ENCODE results near the gene MDK.

MDK gene

DNA sequence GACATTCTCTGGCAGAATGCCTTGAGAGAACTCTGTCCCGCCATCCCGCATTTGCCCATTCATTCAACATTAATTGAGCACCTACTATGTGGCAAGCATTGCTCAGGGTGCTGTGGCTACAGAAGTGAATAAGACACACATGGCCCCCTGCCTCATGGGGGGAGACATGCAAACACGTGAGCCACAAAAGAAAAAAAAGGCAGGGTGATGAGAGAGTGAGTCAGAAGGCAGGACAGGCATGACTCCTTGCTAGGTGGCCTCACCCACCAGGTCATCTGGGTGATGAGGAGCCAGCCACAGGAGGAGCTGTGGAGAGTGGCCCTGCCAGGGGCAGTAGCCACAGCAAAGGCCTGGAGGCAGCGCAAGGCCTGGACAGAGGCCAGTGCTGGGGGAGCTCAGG is 5.2 kb downstream of the MDK start:
- Histone ChIP-seq H3K4me3 (ENCODE audit: low read depth in 1 of 2, low read length in 2 of 2) (no peak overlapping the region), H3K36me3 (ENCODE audit: control insufficient read depth in 1 of 2, insufficient read depth in 2 of 2, low read length in 2 of 2) (no peaks in the 10 kb centered on the region), H3K27ac (ENCODE audit: low read length) (no peak overlapping the region), H3K27me3 (ENCODE audit: low read depth, low read length) (peaks cover 40% of the 10 kb centered on the region), H3K9me3 (ENCODE audit: control insufficient read depth in 1 of 2, low read length in 2 of 2) (no peaks in the 10 kb centered on the region), H3K4me1 (ENCODE audit: control insufficient read depth in 1 of 2, insufficient read depth in 2 of 2, low read length in 2 of 2) (peaks cover 4 to 36% of the 10 kb centered on the region in 2 donors)

GRCh38 chr11:46387456-46387855 is 6.0 kb downstream of the MDK start:
- Histone ChIP-seq H3K36me3 (ENCODE audit: control insufficient read depth in 1 of 2, insufficient read depth in 2 of 2, low read length in 2 of 2) (no peaks in the 10 kb centered on the region), H3K4me1 (ENCODE audit: control insufficient read depth in 1 of 2, insufficient read depth in 2 of 2, low read length in 2 of 2) (peaks cover 4 to 33% of the 10 kb centered on the region in 2 donors), H3K27me3 (ENCODE audit: low read depth, low read length) (peaks cover 40% of the 10 kb centered on the region), H3K4me3 (ENCODE audit: low read depth in 1 of 2, low read length in 2 of 2) (no peak overlapping the region), H3K9me3 (ENCODE audit: control insufficient read depth in 1 of 2, low read length in 2 of 2) (no peaks in the 10 kb centered on the region), H3K27ac (ENCODE audit: low read length) (no peak overlapping the region)

DNA sequence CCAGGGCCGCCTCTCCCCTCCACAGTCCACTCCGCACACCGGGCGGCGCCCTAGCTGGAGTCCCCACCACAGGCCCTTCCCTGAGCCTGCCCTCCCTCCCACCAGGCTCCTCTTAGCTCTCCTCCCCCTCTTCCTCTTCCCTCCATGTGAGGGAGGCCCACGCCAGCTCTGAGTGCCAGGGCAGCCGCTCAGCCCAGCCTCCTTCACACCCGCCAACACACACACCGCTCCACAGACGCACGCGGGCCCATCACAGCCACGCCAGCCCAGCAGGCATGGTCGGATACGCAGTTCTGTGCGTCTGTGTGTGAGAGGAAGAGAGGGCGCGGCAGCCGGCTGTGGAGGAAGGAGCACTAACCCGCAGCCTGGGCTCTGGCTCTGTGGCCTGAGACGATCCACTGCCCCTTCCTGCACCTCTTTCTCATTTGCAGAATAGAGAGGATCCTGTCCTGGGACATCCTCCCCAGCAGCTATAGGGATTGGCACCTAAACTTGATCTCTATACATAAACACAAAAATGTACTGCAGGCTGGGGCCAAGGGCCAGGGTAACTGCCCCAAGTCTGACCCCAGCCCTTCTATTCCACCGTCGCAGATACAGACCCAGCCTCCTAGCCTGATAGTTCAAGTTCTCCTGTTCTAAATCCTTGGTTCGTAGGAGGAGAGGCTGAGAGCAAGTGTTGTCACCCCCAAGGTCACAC is 6.6 kb downstream of the MDK start:
- no peak overlapping the region for H3K4me3 ChIP-seq (ENCODE audit: low read depth in 1 of 2, low read length in 2 of 2)
- H3K27me3 ChIP-seq (ENCODE audit: low read depth, low read length) = peaks cover 40% of the 10 kb centered on the region
- H3K4me1 ChIP-seq (ENCODE audit: control insufficient read depth in 1 of 2, insufficient read depth in 2 of 2, low read length in 2 of 2) = peaks cover 4 to 33% of the 10 kb centered on the region in 2 donors
- H3K36me3 ChIP-seq (ENCODE audit: control insufficient read depth in 1 of 2, insufficient read depth in 2 of 2, low read length in 2 of 2) = no peaks in the 10 kb centered on the region
- no peaks in the 10 kb centered on the region for H3K9me3 ChIP-seq (ENCODE audit: control insufficient read depth in 1 of 2, low read length in 2 of 2)
- no peak overlapping the region for H3K27ac ChIP-seq (ENCODE audit: low read length)

DNA sequence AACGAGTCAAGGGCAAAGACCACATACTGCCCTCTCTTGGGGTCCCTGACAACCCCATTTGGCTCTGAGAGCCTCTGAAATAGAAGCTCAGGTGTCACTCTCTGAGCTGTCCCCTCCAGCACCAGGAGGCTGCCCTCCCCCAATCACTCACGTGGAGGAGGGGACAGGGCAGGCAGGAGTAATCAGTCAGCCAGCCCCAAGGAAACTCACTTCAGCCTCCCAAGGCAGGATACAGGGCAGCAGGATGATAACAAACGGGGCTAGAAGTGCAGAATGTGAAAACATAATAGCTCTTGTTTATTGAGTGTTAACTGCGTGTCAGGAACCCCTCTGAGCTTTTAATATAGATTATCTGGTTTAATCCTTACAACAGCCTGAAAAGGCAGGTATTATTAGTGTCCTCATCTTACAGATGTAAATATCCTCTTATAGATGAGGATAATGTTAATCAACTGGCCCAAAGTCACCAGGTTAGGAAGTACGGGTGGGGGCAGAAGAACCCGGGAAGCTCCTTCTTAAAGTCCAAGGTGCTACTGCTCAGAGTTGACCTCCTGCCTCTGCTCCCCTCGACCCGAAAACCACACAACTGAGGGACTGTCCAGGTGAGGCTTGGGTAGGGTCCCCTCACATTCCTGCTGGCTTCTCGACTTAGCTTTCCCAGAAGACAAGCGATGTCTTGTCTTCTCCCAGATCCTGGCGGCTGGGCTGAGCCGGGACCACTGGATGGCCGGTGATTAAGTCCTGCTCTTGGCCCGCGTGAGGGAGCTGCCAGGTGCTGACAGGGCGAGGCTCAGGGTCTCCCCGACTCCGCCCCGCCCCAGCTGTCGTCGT is 7.4 kb downstream of the MDK start:
- Histone ChIP-seq H3K27me3 (ENCODE audit: low read depth, low read length) (peaks cover 40% of the 10 kb centered on the region), H3K4me1 (ENCODE audit: control insufficient read depth in 1 of 2, insufficient read depth in 2 of 2, low read length in 2 of 2) (peaks cover 4 to 37% of the 10 kb centered on the region in 2 donors), H3K9me3 (ENCODE audit: control insufficient read depth in 1 of 2, low read length in 2 of 2) (no peaks in the 10 kb centered on the region), H3K27ac (ENCODE audit: low read length) (no peak overlapping the region), H3K36me3 (ENCODE audit: control insufficient read depth in 1 of 2, insufficient read depth in 2 of 2, low read length in 2 of 2) (no peaks in the 10 kb centered on the region), H3K4me3 (ENCODE audit: low read depth in 1 of 2, low read length in 2 of 2) (peak overlapping the region in 1 of 2 donors; percentile 62)

- no peaks in the 10 kb centered on the region for H3K36me3 ChIP-seq (ENCODE audit: control insufficient read depth in 1 of 2, insufficient read depth in 2 of 2, low read length in 2 of 2)
- H3K9me3 ChIP-seq (ENCODE audit: control insufficient read depth in 1 of 2, low read length in 2 of 2) = no peaks in the 10 kb centered on the region
- peak overlapping the region; percentile 46 to 62 for H3K4me3 ChIP-seq (ENCODE audit: low read depth in 1 of 2, low read length in 2 of 2)
- H3K27me3 ChIP-seq (ENCODE audit: low read depth, low read length) = peaks cover 40% of the 10 kb centered on the region
- peaks cover 4 to 37% of the 10 kb centered on the region in 2 donors for H3K4me1 ChIP-seq (ENCODE audit: control insufficient read depth in 1 of 2, insufficient read depth in 2 of 2, low read length in 2 of 2)
- H3K27ac ChIP-seq (ENCODE audit: low read length) = no peak overlapping the region
Measured at GRCh38 chr11:46389450-46390330, 8.2 kb downstream of the MDK start.

DNA sequence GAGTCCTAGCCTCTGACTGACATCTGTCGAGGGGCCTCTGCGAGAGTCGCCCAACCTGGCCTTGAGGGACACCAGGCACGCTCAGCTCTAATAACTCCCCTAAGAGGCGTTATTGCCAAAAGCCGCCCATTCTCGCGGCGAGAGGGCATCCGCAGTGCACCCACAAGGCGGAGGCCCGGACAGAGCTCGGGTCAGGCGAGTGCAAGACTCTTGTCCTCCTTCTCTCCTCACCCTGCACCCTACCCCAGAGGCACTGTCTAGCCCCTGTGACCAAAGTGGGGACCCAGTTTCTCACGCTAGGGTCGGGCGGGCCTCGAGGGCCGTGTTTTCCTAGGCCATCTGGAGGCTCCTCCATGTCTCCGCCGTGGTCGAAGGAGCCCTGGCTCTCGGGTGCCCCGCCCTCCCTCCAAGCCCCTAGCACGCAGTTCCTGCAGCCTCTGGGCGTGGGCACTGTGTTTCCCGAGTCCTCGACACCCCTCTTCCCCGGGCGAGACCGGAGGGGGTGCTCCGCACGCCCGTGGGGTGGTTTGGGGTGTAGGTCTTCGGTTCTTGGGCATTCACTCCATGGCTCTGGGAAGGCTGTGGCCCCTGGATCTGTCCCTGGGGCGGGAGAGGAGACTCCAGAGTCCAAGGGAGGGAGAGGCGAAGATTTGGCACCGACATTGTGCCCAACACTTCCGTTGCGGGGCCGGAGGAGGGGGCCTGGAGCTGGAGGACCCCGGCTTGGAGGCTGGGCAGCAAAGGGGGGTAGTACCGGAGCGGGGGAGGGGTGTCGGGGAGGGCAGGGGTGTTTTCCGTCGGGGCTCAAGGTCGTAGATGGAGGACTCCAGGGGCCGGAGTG is 9.1 kb downstream of the MDK start:
- Histone ChIP-seq H3K4me3 (ENCODE audit: low read depth in 1 of 2, low read length in 2 of 2) (peak overlapping the region in 1 of 2 donors; percentile 62), H3K4me1 (ENCODE audit: control insufficient read depth in 1 of 2, insufficient read depth in 2 of 2, low read length in 2 of 2) (peaks cover 4 to 37% of the 10 kb centered on the region in 2 donors), H3K9me3 (ENCODE audit: control insufficient read depth in 1 of 2, low read length in 2 of 2) (no peaks in the 10 kb centered on the region), H3K36me3 (ENCODE audit: control insufficient read depth in 1 of 2, insufficient read depth in 2 of 2, low read length in 2 of 2) (peaks cover 0 to under 1% of the 10 kb centered on the region in 2 donors), H3K27ac (ENCODE audit: low read length) (no peak overlapping the region), H3K27me3 (ENCODE audit: low read depth, low read length) (peaks cover 40% of the 10 kb centered on the region)

GRCh38 chr11:46391186-46391577 is 9.7 kb downstream of the MDK start:
- no peak overlapping the region for H3K4me3 ChIP-seq (ENCODE audit: low read depth in 1 of 2, low read length in 2 of 2)
- H3K36me3 ChIP-seq (ENCODE audit: control insufficient read depth in 1 of 2, insufficient read depth in 2 of 2, low read length in 2 of 2) = peaks cover 0 to 6% of the 10 kb centered on the region in 2 donors
- H3K9me3 ChIP-seq (ENCODE audit: control insufficient read depth in 1 of 2, low read length in 2 of 2) = no peaks in the 10 kb centered on the region
- peaks cover 4 to 37% of the 10 kb centered on the region in 2 donors for H3K4me1 ChIP-seq (ENCODE audit: control insufficient read depth in 1 of 2, insufficient read depth in 2 of 2, low read length in 2 of 2)
- no peak overlapping the region for H3K27ac ChIP-seq (ENCODE audit: low read length)
- H3K27me3 ChIP-seq (ENCODE audit: low read depth, low read length) = peaks cover 40% of the 10 kb centered on the region

DNA sequence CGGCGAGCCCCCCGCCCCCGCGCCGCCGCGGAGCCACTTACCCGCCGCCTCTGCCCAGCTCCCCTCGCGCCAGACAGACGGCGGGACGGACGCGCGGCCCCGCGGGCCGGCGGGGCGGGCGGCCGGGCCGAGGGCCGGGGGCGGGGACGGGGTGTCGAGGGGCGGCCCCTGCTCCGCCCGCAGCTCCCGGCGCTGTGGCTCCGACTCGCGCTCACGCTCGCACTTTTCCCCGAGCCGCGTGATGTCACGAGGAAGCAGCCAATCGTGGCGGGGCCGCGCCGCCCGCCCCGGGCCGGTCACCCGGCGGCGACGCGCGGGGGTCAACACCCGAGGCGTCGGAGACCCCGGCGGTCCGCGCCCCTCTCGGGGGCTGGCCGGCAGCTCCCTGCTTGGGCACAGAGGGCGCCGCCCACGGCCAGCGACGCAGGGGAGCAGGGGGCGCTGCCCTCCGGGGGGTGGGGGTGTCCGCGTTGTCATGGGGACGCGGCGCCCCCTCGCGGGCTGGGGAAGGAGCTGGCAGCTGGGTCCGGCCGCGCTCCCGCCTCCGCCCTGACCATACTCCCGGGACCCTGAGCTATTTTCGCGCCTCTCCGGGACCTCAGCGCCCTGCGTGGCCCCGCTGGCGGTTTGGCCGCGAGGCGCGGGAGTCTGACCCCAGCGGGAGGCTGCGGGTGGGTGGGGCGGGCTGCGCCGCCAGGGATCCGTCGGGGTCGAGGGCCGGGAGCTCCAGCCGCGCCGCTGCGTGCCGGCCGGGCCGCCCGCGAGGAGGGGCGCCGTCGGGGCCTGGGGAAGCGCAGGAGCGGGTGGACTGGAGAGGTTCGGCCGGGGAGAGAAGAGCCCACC is 10.3 kb downstream of the MDK start, which contains the start of gene CHRM4:
Gene CHRM4, minus strand, starts transcription at position 199 of the 843 bp plus-strand sequence. CDS start 5,219 bp downstream, outside the sequence.
- Histone ChIP-seq H3K4me3 (ENCODE audit: low read depth in 1 of 2, low read length in 2 of 2) (peak within 1 kb of the TSS in 1 of 2 donors; percentile 63), H3K36me3 (ENCODE audit: control insufficient read depth in 1 of 2, insufficient read depth in 2 of 2, low read length in 2 of 2) (peaks cover 4 to 13% of the 10 kb centered on the region in 2 donors), H3K9me3 (ENCODE audit: control insufficient read depth in 1 of 2, low read length in 2 of 2) (no peaks in the 10 kb centered on the region), H3K4me1 (ENCODE audit: control insufficient read depth in 1 of 2, insufficient read depth in 2 of 2, low read length in 2 of 2) (peaks cover 4 to 37% of the 10 kb centered on the region in 2 donors), H3K27me3 (ENCODE audit: low read depth, low read length) (peaks cover 35% of the 10 kb centered on the region), H3K27ac (ENCODE audit: low read length) (no peak within 1 kb of the TSS)

- Histone ChIP-seq H3K27ac (ENCODE audit: low read length) (no peak overlapping the region), H3K4me3 (ENCODE audit: low read depth in 1 of 2, low read length in 2 of 2) (peak overlapping the region in 1 of 2 donors; percentile 63), H3K9me3 (ENCODE audit: control insufficient read depth in 1 of 2, low read length in 2 of 2) (no peaks in the 10 kb centered on the region), H3K27me3 (ENCODE audit: low read depth, low read length) (peaks cover 33% of the 10 kb centered on the region), H3K4me1 (ENCODE audit: control insufficient read depth in 1 of 2, insufficient read depth in 2 of 2, low read length in 2 of 2) (peaks cover 4 to 37% of the 10 kb centered on the region in 2 donors), H3K36me3 (ENCODE audit: control insufficient read depth in 1 of 2, insufficient read depth in 2 of 2, low read length in 2 of 2) (peaks cover 11 to 21% of the 10 kb centered on the region in 2 donors)
Measured at GRCh38 chr11:46392421-46393230, 11.2 kb downstream of the MDK start.

Measured in muscle layer of duodenum (tissue), 2 donors.